ENCODE results near the gene GARS1.
"Not testable (repeated sequence)": the region's sequence is repeated elsewhere in the genome, so short reads cannot be mapped to it uniquely, and the experiment has no call there.

The GARS1 gene

DNA sequence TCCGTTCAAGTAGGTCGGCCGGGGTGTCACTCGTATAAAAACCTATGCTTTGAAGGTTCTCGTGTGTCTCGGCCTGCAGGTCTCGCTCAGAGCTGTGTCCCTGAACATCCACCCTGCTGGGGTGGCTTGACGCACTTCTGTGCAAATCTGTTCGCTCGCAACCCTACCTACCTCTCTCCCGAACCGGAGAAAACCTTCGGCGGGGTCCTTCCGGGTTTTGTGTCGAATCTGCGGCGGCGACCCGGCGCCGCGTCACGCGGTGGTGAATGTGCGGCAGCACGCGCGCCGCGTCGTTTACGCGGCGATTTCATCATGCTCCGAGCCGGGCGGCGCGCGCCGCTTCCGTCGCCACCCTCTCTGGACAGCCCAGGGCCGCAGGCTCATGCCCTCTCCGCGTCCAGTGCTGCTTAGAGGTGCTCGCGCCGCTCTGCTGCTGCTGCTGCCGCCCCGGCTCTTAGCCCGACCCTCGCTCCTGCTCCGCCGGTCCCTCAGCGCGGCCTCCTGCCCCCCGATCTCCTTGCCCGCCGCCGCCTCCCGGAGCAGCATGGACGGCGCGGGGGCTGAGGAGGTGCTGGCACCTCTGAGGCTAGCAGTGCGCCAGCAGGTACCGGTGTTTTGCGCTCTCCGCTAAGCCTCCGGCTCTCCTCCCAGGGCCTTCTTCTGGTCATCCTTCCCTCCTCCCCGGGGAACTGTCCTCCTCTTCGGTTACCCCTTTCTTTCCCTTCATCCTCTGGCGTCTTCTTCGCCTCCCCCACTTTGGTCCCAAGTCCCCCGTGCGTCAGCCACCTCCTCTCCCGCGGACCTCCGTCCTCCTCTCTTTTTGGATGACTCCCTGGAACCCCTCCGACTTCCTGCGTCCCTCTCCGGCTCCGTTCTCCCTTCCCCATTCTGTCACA is at the start of gene GARS1:
Gene GARS1, plus strand, starts transcription at position 339 of the 896 bp plus-strand sequence. Its CDS starts 44 bp downstream, at position 383.
- DNase-seq: peak; percentile 89

DNA sequence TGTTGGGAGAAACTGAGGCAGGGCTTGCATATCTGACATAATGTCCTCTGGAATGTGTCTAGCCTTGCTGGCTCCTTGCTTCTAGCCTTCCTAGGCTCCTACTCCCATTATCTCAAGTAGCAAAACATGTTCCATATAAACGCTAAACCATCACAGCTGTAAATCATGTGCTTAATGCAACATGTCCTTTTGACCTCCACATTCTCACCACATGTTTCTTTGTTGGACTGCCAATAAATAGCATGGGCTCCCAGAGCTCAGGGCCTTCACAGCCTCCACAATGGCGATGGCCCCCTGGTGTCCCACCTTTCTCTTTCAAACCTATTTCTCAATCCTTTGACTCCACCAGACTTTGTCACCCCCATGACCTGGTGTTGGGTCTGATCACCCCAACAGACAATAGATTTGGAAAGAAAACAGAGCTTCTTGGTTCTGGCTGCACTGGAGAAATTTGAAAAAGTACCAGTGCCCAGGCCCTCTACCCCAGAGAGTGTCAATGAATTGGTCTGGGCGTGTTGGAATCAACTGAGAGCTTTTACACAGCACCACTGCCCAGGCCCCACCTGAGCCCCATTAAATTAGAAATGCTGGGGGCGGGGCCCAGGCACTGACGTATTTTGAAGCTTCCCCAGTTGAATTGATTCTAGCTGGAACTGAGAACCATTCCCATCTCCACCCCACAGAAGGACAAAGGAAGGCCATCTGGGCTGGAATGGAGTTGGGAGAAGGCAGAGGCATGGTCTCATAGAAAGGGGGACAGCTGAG is 48.7 kb upstream of the GARS1 start:
- no peak for DNase-seq

GRCh38 chr7:30546596-30546995 is 48.1 kb upstream of the GARS1 start:
- DNase-seq: no peak

GRCh38 chr7:30548845-30549244 is 45.8 kb upstream of the GARS1 start:
- DNase-seq: peak; percentile 81

DNA sequence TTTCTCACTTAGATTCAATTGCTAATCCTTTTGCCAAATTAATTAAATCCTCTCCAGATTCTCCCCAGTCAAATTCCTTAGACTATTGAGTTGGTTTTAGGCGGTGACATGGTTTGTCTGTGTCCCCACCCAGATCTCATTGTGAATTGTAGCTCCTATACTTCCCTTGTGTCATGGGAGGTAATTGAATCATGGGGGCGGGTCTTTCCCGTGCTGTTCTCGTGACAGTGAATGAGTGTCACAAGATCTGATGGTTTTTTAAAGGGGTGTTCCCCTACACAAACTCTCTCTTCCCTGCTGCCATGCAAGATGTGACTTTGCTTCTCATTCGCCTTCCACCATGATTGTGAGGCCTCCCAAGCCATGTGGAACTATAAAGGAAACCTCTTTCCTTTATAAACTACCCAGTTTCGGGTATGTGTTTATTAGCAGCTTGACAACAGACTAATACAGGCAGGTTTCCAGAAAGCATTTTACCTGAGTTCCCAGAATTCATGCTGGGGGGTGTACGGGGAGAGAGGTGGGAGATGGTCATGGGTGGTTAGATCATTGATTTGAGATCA is 44.7 kb upstream of the GARS1 start:
- DNase-seq: peak; percentile 22

DNA sequence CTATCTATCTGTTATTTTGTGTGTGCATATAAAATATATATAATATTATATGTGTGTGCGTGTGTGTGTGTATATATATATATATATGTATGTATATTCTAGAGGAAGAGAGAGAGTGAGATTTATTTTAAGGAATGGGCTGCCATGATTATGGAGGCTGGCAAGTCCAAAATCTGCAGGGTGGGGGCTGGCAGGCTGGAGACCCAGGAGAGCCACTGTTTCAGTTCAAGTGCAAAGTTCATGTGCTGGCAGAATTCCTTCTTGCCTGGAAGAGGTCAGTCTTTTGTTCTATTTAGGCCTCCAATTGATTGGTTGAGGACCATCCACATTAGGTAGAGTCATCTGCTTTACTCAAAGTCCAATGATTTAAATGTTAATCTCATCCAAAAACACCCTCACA is 42.3 kb upstream of the GARS1 start:
- DNase-seq: no peak

- DNase-seq: no peak
Observed at GRCh38 chr7:30553141-30553540, 41.5 kb upstream of the GARS1 start.

- DNase-seq: no peak
Observed at GRCh38 chr7:30553546-30553945, 41.1 kb upstream of the GARS1 start.

- no peak for DNase-seq
Observed at GRCh38 chr7:30555525-30555924, 39.2 kb upstream of the GARS1 start.

DNA sequence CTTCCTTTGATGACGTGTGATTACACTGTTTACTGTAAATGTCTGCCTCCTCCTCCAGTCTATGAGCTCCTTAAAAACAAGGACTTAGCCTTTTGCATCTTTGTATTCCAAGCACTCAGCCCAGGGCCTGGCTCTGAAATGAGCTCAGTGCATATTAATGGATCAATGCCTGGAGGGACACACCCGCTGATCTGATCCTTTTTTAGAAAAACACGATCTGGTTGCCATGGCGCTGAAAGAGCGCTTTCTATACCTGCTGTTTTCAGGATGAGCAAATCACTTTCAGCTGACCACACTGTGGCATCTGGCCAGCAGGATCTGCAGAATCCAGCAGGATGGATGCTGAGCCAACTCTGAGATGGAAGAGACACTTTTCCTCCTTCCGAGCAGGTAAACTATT is 37.8 kb upstream of the GARS1 start:
- peak; percentile 98 for DNase-seq

- DNase-seq: peak; percentile 58
Observed at GRCh38 chr7:30557245-30557644, 37.4 kb upstream of the GARS1 start.

DNA sequence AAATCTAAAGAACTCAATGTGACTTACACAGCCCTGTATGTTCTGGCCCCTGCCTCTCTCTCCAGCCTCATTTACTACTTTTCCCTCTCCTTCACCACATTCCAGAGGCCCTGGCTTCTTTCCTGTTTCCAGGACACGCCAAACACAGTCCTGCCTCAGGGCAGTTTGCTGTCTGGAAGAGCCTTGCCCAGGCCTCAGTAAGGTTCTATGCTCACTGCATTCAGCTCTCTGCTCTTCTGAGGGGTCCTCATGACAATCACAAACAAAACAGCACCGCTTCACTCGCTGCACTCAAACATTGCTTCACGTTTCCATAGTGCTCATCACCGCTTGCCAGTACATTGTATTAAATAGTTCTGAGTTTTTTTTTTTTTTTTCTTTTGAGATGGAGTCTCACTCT is 35.1 kb upstream of the GARS1 start:
- DNase-seq: no peak

GRCh38 chr7:30561389-30561788 is 33.3 kb upstream of the GARS1 start:
- DNase-seq: no peak

GRCh38 chr7:30562498-30562897 is 32.2 kb upstream of the GARS1 start:
- peak; percentile 15 for DNase-seq

- no peak for DNase-seq
Observed at GRCh38 chr7:30562909-30563308, 31.8 kb upstream of the GARS1 start.

DNA sequence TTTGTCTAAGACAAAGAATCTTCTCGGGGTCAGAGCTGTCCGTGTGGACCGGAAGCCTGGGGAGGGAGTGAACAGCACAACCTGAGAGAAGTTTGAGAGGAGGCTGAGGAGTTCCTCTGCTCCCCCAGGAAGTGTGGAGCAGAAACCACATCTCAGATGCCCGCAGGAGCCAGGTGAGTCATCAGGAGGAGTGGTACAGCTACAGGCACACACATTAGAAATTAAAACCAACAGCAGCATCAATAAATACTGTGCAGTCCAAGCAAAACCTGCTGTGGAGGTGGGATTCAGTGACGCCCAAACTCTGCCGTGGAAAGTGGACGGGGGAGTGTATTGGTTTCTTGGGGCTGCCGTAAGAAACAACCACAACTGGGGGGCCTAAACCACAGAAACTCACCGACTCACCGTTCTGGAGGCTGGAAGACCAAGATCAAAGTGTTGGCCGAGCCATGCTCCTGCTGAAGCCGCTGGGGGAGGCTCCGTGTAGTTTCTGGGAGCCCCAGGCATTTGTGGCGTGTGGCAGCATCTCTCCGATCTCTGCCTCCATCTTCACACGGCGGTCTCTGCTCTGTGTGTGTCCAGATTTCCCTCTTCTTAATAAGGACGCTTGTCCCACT is 31.2 kb upstream of the GARS1 start:
- no peak for DNase-seq

DNA sequence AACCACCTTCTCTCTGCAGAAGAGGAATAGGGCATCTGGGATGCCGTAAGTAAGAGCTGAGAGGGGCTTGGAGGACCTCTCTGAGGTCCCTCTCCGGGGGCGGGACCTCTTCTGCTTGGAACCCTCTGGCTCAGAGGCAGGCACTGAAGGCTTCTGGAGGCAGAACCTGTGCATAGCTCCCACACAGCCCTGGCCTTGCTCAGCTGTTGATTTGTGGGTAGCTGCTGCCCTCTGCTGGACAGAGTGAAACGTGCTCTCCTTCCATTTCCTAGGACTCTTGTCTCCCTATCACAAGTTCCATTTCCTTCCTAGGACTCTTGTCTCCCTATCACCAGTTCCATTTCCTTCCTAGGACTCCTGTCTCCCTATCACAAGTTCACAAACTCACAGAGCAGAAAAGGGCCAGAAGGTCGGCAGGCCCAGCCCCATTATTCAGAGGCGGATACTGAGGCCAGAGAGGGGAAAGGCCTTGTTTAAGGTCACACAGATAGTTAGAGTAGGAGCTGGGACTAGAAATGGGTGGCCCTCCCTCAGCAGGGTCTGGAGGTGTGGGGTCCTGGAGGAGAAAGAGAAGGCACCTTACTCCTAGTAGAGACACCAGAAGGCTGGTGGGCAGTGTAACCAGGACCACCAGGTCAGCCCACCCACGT is 30.3 kb upstream of the GARS1 start:
- peak; percentile 74 for DNase-seq

DNA sequence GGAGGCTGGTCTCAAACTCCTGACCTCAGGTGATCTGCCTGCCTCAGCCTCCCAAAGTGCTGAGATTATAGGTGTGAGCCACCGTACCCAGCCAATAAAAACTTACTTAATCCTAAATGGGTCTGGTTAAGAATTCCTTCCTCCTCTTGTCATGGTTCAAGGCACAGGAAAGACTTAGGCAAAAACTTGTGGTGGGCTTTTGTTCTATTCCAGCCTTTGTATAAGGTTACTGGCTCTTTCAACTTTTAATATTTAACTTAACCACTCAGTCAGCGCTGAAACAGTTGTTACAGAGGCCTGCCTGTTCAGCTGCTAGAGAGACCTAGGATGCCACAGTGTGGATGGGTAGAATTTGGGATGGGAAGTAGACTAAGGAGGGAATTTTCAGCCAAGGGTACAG is 28.1 kb upstream of the GARS1 start:
- no peak for DNase-seq

GRCh38 chr7:30567081-30567480 is 27.6 kb upstream of the GARS1 start:
- no peak for DNase-seq

GRCh38 chr7:30570238-30570637 is 24.4 kb upstream of the GARS1 start:
- DNase-seq: not testable (repeated sequence)

DNA sequence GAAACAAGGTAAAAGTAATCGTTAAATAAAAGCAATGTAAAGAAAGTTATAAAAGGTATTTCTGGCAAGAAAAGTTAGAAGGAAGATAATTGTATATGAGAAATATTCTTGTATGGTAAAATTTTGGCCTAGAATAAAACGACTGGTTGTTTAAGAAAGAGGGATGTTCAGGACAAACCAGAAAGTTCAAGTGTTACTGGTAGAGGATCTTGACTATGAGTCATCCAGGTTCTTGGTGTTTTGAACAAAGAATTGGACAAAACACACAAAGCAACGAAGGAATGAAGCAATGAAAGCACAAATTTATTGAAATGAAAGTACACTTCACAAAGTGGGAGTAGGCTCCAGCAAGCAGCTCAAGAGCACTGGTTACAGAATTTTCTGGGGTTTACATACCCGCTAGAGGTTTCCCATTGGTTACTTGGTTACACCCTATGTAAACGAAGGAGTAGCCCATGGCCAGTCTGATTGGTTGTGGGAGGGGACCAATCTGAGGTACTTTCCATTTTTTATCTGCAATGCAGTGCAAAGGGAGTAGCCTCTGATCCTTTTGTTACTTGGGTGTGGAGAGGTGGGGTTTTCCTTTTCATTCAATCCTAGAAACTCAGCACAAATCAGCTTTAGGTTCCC is 22.4 kb upstream of the GARS1 start:
- DNase-seq: no peak

DNA sequence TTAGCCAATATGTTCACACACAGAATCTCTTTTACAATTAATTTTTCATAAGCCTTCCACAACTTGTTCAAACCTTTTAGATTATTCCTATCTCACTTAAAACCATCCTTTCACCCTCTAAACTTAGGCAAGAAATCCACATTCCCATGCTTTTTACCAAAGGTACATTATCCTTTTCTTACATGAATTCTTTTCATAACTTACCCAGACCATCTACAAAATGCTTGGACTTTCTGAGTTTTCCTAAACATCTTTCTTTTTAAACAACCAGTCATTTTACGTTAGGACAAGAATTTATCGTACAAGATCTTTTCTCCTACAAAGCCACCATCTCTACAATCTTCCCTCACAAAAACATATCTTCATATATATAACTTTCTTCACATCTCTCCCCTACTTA is 18.8 kb upstream of the GARS1 start:
- DNase-seq: no peak
